ENCODE measurements around the gene HHLA2. TPM values are rescaled to one million over a fixed set of nuclear protein-coding genes. Genes with fewer than 3 reads are reported as not detected.

Gene HHLA2, protein sequence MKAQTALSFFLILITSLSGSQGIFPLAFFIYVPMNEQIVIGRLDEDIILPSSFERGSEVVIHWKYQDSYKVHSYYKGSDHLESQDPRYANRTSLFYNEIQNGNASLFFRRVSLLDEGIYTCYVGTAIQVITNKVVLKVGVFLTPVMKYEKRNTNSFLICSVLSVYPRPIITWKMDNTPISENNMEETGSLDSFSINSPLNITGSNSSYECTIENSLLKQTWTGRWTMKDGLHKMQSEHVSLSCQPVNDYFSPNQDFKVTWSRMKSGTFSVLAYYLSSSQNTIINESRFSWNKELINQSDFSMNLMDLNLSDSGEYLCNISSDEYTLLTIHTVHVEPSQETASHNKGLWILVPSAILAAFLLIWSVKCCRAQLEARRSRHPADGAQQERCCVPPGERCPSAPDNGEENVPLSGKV
- total RNA-seq, result not detected in 2 replicates

GRCh38 chr3:108296239-108296638, at the start of gene HHLA2:
HHLA2 (plus strand) TSS chr3:108296548; CDS start chr3:108351814, 55,266 bp downstream.

Other genes starting within 250 kb of the HHLA2 start
- gene CD47, start 205.5 kb upstream of the HHLA2 start, total RNA-seq, result 53.0 and 69.6 TPM in 2 replicates
- gene IFT57, start 74.1 kb upstream of the HHLA2 start, total RNA-seq, result 32.3 and 46.0 TPM in 2 replicates
- gene MYH15, start 214.0 kb downstream of the HHLA2 start, total RNA-seq, result 0.19 and 0.21 TPM in 2 replicates

Measured in airway epithelial cell (primary cell).